Measurements from ENCODE around the gene FAM98C.

DNA sequence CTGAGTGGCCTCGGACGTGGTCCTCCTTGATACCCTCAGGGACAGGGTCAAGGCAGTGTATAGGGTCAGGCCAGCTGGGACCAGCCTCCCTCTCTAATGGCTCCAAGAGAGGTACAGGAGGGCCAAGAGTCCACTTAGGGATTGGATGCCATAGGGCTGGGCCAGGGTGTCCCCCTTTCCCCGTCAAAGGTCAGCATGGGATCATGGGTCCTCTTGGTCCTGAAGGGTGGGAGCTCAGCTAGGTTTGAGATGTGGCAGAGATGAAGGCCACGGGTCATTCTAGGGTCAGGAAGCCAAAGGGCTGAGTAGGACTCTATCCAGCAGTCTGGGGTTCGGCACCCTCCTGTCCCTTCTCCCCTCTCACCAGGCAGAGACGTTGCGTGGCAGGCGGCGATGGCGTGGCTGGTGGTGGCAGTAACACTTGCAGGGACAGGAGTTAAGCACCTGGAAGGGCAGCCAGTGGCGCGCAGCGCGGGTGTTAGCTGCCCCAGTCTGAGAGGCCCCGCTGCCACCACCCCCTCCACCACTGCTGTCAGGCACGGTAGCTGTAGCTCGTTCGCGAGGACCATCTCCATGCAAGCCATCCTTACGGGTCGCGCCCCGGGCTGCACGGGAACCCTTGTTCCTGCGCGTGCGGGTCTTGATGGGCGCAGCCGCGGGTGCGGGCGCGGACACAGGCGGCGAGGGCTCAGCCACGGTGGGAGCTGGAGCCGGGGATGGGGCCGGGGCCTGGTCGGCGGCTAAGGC is 17.7 kb upstream of the FAM98C start:
- TF ChIP-seq, protein P1, sequence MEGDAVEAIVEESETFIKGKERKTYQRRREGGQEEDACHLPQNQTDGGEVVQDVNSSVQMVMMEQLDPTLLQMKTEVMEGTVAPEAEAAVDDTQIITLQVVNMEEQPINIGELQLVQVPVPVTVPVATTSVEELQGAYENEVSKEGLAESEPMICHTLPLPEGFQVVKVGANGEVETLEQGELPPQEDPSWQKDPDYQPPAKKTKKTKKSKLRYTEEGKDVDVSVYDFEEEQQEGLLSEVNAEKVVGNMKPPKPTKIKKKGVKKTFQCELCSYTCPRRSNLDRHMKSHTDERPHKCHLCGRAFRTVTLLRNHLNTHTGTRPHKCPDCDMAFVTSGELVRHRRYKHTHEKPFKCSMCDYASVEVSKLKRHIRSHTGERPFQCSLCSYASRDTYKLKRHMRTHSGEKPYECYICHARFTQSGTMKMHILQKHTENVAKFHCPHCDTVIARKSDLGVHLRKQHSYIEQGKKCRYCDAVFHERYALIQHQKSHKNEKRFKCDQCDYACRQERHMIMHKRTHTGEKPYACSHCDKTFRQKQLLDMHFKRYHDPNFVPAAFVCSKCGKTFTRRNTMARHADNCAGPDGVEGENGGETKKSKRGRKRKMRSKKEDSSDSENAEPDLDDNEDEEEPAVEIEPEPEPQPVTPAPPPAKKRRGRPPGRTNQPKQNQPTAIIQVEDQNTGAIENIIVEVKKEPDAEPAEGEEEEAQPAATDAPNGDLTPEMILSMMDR (IDR thresholded peaks at IDR 0.05; ENCODE audit: low read length) = no peak
- TF ChIP-seq EZH2 (optimal IDR thresholded peaks at IDR 0.05; ENCODE audit: low read depth, low read length) = no peak

All from MM.1S (cell line).